HG02884 (cell line): Measurements from ENCODE around the gene CTRB1.
A peak's percentile ranks its signal among the peaks of the same experiment; 100 is the strongest.

Experiments
- ATAC-seq: cut with Tn5 transposase; IDR thresholded peaks from one replicate; pipeline ENCODE4 v1.9.1; 2021; ENCODE audit warnings: mild to moderate bottlenecking, moderate library complexity; ENCODE audit not compliant: unreplicated experiment

The CTRB1 gene

DNA sequence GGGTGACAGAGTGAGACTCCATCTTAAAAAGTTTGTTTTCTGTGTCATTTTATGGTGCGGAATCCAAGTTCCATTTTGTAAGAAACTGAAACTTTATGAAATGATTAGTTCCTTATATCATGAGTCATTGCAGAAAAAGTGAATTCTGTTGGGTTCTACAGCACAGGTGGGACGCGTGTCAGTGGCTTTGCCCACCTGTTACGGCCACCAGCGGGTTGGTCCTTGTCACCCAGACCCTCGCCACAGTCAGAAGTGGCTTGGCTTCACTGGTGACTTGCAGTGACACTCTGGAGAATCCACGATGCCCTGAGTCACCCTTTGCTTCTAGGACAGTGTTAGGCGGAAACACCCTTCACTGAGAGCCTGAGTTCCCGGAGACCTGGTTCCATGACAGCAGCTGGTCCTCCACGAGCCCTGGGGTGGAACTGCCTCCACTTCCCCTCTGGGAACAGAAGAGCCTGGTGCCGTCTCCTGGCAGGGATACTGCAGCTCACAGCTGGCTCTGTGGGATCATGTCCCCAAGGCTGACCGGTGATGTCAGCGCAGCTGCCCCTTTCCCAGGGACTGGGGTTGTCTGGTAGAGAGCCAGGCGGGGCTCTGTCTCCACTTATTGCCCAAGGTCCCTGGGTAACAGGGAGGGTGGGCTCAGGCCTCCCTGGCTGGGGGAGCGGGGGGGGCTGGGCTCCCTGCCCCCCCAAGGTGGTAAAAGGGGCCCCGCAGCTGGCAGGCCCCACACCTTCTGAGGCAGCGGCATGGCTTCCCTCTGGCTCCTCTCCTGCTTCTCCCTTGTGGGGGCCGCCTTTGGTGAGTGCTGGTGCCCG, at the start of gene CTRB1:
TSS of gene CTRB1 (plus strand) at position 733 of the 821 bp plus-strand sequence. CDS start at position 753, 20 bp downstream.
- ATAC-seq = peak; percentile 79

DNA sequence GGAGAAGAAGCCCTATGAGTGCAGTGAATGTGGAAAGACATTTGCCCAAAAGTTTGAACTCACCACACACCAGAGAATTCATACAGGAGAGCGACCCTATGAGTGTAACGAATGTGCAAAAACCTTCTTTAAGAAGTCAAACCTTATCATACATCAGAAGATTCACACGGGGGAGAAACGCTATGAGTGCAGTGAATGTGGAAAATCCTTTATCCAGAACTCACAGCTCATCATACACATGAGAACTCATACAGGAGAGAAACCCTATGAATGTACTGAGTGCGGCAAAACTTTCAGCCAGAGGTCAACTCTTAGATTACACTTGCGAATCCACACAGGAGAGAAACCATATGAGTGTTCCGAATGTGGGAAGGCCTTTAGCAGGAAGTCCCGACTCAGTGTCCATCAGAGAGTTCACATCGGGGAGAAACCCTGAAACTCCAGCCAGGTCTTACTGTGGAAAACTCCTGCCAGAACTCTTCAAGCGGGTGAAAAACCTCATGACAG, 48.8 kb upstream of the CTRB1 start:
- ATAC-seq = no peak

DNA sequence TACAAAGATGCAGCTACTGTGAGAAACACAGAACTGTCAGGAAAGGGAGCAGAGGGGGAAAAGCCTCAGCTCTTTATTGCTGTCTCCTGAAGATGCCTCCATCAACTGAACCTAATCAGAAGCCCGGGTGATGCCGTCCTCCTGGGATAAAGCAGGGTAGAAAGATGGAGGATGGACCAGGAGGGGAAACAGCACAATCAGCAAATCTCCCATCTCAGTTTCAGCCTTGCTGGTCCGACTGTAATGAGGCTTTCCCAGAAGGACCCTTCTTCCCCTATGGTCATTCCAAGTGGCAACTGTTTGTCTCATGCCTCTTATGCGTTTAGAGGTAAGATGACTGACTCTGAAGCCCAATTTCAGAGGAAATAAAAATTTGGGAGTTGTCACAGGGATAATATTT, 46.2 kb upstream of the CTRB1 start:
- ATAC-seq = no peak

DNA sequence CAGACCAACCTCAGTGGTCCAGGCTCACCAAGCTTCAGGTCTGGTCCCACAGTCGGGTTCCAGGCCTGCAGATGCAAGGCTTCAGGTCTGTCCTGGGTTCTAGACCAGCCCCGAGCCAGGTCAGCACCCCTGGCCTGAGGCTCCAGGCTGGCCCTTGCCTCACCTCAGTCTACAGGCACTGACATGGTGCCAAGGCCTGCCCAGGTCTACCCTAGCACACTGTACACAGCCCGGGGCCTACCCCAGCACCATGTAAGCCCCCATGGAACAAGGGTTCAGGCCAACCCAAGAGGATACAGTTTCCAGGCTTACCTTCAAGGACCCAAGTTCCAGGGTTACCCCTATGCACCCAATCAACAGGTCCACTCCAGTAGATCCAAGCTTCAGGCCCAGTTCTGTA, 43.7 kb upstream of the CTRB1 start:
- ATAC-seq = no peak

DNA sequence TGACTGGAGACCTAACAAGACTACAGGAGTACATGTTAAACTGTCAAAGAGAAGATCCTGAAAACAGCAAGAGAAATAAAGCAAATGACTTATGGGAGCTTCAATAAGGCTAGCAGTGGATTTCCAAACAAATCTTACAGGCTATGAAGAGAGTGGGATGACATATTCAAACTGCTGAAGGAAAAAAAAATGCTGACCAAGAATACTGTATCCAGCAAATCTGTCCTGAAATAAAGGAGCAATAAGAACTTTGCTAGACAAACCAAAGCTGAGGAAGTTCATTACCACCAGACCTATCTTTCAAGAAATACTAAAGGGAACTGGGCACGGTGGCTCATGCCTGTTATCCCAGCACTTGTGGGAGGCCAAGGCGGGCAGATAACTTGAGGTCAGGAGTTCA, 41.9 kb upstream of the CTRB1 start:
- ATAC-seq = no peak

DNA sequence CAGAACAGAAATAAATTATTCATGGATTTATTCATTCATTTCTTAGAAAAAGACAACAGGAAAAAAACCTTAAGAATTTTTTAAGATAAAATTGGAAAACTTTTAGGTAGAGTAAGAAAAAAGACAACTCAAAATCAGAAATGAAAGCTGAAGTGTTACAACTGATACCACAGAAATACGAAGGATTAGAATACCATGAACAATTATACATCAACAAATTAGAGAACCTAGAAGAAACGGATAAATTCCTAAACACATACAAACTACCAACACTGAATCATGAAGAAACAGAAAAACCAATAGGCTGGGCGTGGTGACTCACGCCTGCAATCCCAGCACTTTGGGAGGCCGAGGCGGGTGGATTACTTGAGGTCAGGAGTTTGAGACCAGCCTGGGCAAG, 39.6 kb upstream of the CTRB1 start:
- no peak for ATAC-seq

DNA sequence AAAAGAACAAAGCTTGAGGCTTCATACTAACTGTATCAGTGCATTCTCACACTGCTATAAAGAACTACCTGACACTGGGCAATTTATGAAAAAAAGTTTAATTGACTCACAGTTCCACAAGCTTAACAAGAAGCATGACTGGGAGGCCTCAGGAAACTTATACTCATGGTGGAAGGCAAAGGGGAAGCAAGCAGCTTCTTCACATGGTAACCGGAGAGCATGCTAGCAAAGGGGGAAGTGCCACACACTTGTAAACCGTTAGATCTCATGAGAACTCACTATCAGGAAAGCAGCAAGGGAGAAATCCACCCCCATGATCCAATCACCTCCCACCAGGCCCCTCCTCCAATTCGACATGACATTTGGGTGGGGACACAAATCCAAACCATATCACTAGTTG, 37.2 kb upstream of the CTRB1 start:
- no peak for ATAC-seq

DNA sequence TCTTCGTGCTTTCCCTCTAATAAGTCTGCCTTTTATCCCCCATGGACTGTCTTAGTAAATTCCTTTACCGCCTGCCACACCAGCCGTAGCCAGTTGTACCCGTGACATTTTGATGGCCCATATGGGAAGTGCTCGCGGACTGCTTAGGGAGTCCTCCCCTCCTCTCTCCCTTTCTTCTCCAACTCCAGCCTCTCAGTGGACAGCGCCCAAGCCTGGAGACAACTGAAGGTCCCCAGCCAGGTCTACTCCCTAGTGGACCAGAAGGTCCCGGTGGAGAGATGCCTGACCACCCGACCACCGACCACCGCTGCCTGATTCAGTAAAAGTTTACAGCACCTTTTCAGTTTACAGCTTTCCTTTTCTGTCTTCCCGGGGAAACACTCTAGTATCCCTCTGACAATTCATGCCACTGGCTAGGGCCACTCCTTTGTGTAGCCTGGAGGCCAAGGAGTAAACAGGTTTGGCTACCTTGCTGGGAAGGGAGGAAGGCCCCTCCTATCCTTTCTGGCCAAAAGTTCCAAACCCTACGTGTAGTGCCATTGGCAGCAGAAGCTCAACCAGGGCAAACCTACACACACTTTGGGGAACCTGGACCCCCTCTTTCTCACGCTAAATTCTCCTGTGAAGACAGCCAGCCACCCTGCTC, 29.8 kb upstream of the CTRB1 start:
- no peak for ATAC-seq

DNA sequence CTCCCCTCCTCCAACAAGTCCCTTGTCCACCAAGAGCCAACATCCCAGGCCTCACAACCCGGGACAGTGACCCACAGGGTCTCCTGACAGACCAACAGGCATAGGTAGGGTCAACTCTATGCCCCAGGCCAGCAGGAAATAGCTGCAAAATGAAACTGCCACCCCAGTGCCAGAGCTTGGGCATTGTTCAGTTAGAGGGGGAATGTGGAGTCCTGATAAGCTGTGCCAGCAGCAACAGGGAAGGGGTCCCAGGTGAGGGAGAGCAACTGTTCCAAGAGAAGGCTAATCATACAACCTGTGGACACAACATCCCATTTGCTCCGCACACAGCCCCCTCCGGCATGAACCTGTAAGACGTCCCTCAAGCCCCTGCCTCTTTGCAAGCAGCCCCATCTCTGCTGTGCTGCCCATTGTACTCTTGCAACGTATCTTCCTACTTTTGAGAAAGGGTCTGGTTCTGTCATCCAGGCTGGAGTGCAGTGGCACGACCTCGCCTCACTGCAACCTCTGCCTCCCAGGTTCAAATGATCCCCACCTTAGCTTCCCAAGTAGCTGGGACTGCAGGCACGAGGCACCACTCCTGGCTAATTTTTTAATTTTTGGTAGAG, 29.0 kb upstream of the CTRB1 start:
- ATAC-seq = no peak

DNA sequence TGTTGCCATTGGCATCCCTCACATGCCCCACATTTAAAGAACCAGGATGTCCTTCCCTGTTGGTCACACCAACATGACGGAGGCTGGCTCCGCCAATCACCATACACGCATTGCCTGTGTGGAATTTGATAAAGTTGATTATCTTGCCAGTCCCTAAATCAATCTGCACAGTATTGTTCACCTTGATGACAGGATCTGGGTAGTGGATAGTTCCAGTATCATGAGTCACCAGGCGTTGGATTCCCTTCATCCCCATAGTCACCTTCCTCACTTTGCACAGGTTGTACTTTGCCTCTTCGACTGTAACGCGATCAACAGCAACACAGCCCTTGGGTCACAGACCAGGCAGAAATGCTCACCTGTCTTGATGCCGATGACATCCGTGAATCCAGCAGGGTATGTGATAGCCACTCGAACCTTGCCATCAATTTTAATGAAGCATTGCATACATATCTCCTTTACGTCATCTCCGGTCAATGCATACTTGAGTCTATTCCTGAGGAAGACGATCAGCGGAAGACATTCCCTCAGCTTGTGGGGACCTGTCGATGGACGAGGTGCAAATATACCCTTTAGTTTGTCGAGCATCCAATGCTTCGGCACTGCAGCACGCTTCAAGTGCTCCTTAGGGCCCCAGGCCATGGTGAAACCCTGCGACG, 26.1 kb upstream of the CTRB1 start:
- ATAC-seq = no peak

DNA sequence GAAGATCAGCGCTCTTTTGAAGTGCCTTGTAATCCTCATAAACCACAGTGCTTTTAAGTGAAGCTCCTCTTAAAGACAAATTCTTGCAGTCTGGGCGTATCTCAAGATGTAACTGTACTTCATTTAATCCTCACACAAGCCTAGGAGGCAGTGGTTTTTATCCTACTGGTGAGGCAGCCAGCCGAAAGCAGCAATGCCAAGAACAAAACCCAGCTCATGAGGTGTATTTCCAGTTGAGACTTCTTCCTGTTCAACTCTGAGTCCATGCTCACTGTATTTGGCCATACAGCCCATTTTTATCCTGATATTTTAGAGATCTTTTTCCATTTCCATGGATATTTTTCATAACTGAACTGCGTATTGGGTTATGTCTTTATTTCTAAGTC, 25.5 kb upstream of the CTRB1 start:
- no peak for ATAC-seq

DNA sequence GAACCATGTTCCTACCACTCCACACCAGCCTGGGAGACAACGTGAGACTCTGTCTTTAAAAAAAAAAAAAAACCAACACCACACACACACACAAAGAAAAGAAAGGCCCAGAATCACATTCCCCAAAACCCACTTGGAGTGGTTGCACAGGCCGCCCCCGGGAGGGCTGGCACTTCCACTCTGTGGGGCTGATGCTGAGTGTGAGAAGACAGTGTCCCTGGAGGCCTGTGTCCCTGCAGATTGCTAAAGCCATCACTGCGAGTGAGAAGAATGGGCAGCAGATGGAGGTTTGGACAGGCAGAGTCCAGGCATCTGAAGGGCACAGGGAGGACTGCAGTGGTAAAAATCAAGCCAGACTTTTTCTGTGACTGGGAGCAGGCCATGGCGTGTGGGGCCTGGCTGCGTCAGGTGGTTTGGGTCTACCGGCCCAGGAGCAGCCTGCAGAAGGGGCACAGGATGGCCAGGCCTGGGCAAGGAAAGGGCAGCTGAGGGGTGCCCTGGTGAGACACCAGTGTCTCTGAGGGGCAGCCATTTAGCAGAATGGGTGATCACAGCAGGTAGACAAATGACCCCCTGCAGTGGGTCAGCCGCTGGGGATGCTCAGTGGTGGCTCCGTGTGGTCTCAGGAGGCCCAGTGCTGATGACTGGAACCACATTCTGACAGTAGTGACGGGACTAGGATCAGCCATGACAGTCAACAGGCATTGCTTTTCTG, 24.9 kb upstream of the CTRB1 start:
- ATAC-seq = no peak

DNA sequence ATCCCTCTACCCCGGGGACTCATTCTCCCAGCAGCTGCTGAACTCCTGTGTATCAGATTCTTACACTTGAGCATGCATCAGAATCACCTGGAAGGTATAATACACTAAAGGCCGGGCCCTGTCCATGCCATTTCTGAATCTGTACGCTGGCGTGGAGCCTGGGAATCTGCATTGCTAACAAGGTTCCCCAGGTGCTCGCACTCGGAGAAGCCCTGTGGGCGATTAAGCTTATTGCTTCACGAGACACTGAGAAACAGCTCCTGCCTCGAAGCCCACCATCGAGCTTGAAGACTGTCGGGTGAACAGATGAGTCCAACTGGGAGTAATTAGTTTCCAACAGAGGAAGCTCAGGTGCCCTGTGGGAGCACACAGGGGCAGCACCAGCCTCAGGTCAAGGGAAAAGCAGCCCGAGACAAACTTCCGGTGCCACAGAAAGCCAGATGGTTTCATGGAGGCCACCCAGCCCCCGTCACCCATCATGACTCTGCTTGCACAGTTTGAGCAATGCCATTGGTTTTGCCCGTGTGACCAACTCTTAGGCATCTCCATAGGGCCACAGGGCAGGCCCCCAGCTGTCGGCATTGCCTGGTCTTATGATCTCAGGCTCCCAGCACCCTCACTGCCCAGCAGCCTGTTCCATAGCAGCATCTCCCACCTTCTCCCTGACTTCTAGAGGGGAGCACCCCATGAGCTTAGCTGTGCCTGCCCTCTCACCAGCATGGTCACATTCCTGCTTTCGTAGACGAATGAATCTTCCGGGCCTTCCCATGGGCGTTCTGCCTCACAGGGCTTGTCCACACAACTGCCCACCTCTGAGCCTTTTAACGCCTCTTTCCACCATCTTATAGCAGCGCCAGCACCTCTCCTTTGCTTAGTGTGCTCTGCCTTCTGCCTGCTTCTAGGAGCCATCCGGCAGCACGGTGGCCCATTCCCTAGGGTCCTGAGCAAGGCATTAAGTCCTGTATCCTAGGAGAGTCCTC, 22.7 kb upstream of the CTRB1 start:
- ATAC-seq = no peak

DNA sequence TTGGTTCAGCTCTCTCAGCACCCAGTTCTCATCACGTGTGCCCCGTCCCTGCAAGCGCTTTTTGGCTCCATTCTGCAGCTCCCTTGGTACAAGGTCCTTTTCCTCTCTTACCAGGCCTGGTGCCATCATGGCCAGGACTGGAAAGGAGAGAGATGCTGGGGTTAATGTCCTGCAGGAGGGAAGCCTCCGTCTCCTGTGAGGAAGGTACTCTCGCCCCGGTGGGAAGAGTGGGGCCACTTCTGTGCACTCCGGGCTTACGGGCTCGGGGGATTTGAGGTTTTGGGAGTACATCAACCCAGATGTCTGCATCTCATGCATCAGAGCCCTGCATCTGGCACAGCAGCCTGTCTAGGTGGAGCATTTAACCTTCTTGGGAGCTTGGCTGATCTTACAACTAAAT, 22.0 kb upstream of the CTRB1 start:
- no peak for ATAC-seq

DNA sequence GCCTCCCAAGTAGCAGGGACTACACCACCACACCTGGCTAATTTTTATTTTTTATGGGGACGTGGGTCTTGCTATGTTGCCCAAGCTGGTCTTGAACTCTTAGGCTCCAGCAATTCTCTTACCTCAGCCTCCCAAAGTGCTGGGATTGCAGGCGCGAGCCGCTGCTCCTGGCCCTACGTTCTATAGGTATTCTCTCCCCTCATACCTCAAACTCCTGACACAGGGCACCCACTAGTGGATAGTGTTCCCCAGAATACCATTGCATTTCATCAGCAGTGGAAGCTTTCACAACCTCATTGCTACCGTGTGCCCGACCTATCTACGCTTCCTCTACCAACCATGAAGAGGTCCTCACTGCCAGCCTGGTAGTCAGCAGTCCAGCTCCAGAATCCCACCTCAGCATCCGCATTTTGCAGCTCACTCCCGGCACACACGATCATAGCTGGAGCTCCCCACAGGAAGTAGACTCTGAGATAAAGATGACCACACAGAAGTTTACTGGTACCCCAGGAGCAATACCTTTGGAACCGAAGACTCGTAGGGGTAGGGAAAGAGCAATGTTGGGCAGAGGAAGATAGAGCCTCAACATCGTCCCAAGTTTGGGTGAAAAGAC, 21.2 kb upstream of the CTRB1 start:
- ATAC-seq = no peak

DNA sequence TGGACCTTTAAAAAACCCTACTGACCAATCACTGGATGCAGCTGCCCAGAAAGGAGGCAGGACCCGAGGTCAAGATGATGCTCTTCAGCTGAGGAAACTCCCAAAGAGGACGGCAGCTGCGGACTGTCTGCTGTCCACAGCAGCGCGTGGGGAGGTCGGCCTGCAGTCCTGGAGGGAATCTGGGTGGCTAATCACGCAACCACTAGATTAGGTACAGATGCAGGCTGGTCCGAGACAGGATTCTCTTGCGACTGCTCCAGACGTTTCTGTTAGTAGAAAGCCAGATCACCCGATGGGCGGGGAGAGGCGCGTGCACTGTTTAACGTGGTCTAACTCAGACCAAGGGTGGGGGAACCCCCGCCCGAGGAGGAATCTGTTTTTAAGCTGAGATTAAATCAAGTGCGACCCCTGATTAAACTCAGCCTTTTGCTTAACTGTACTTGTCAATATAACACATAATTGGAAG, 20.6 kb upstream of the CTRB1 start:
- ATAC-seq = no peak

DNA sequence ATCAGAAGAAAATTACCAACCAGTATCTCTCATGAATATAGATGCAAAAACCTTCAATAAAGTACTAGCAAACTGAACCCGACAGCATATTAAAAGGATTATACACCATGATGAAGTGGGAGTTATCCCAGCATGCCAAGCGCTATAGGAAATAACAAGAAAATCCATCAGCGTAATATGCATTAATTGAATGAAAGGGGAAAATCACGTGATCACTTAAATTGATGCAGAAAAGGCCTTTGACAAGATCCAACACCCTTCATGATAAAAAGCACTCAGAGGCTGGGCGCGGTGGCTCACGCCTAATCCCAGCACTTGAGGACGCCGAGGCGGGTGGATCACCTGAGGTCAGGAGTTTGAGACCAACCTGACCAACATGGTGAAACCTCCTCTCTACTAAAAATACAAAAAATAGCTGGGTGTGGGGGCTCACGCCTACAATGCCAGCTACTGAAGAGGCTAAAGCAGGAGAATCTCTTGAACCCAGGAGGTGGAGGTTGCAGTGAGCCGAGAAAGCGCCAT, 16.7 kb upstream of the CTRB1 start:
- no peak for ATAC-seq

DNA sequence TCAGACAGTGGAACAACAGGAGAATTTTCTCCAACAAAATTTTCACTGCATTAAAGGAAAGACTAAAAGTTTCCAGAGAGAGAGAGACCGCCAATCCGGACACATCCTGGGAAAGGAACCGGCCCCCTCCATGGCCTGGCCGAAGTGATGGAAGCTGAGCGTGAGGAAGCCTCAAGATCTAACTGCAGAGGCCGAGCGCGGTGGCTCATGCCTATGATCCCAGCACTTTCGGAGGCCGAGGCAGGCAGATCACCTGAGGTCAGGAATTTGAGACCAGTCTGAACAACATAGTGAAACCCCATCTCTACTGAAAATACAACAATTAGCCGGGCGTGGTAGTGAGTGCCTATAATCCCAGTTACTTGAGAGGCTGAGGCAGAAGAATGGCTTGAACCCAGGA, 15.7 kb upstream of the CTRB1 start:
- no peak for ATAC-seq
